K562 (cell line): Measurements from ENCODE around the gene CDK5RAP3. TPM values are rescaled to one million over a fixed set of nuclear protein-coding genes. Genes with fewer than 3 reads are reported as not detected.
A peak's percentile ranks its signal among the peaks of the same experiment; 100 is the strongest.

Source experiments
- GTF2E2 ChIP-seq: fragments of 200-800 bp; sonication (Bioruptor generic); IDR thresholded peaks from 2 replicates; pipeline ENCODE4 v1.6.1; 2016; ENCODE audit warnings: missing genetic modification characterization, missing compliant biosample characterization
- MAFK ChIP-seq: IDR thresholded peaks from 2 replicates; pipeline ENCODE4 v1.6.1; 2011; ENCODE audit warnings: low read length, improper control_type of control experiment
- PHB2 ChIP-seq: fragments of 450-650 bp; IDR thresholded peaks from 2 replicates; pipeline ENCODE4 v1.6.1; 2017; ENCODE audit warnings: low read depth
- RFX7 ChIP-seq: fragments of 250-450 bp; sonication (Bioruptor Pico); IDR thresholded peaks from 2 replicates; pipeline ENCODE4 v1.5.1; 2021; ENCODE audit warnings: mild to moderate bottlenecking
- SMAD2 ChIP-seq: fragments of 150-350 bp; IDR thresholded peaks from 2 replicates; pipeline ENCODE4 v1.6.1; 2014; ENCODE audit warnings: low read depth, mild to moderate bottlenecking, low read length
- ZBTB1 ChIP-seq: sonication (generic); formaldehyde crosslinking; IDR thresholded peaks from 2 replicates; pipeline ENCODE4 v1.8.1; 2023; ENCODE audit warnings: missing genetic modification reagents, low read depth, mild to moderate bottlenecking, borderline replicate concordance
- ZNF785 ChIP-seq: fragments of 250-450 bp; sonication (Bioruptor Pico); IDR thresholded peaks from 2 replicates; pipeline ENCODE4 v1.4.0; 2020; ENCODE audit warnings: mild to moderate bottlenecking
- polyA plus RNA-seq, 8 experiments: library from polyadenylated mRNA; depleted of rRNA in 4 of 8; stranded (reverse) in 5 of 8; unstranded in 3 of 8; fragments of >200 nt; fragmentation: Nextera tagmentation in 2 of 8; fragmentation: Illumina TruSeq in 1 of 8; extraction: Ambion mirVana in 2 of 8; extraction: Trizol in 1 of 8; gene quantifications; 2 replicates each; pipeline versions ENCODE4 v1.2.1 to v1.2.3, GENCODE V29; 2011 to 2014; ENCODE audit warnings: inconsistent platforms in 1 of 8, missing spikeins in 1 of 8
- total RNA-seq, 7 experiments: library from RNA; depleted of rRNA in 6 of 7; stranded (reverse); fragments of >200 nt in 6 of 7; fragmentation: Illumina TruSeq in 2 of 7; extraction: Trizol in 2 of 7; gene quantifications; 2 replicates each; pipeline versions ENCODE4 v1.2.1 to v1.2.3, GENCODE V29; 2011 to 2021; ENCODE audit warnings: low replicate concordance in 1 of 7
- TF ChIP-seq, protein P1 (sequence below): fragments of 250-450 bp; sonication (Bioruptor Pico); IDR thresholded peaks from 2 replicates; pipeline ENCODE4 v1.4.0; 2020; ENCODE audit warnings: mild to moderate bottlenecking, moderate library complexity
- TF ChIP-seq, protein P2 (sequence below): fragments of 250-450 bp; sonication (Bioruptor Pico); IDR thresholded peaks from 2 replicates; pipeline ENCODE4 v1.4.0; 2020

Gene CDK5RAP3
- total and polyA plus RNA-seq, 9 of the 15 experiments (the other 6 are each of a cell fraction or from before 2014, with no cell fraction given) = 44.2 to 202 (median 91.5) TPM

- TF ChIP-seq SMAD2 (no peak), PHB2 (no peak), GTF2E2 (tag) (no peak), RFX7 (CRISPR knock-in tag) (no peak), ZBTB1 (CRISPR knock-in tag) (no peak), MAFK (0 out of 2 replicates have a peak, but pooled peaks have one; percentile 27), ZNF785 (CRISPR knock-in tag) (no peak)
- TF ChIP-seq, protein P1, sequence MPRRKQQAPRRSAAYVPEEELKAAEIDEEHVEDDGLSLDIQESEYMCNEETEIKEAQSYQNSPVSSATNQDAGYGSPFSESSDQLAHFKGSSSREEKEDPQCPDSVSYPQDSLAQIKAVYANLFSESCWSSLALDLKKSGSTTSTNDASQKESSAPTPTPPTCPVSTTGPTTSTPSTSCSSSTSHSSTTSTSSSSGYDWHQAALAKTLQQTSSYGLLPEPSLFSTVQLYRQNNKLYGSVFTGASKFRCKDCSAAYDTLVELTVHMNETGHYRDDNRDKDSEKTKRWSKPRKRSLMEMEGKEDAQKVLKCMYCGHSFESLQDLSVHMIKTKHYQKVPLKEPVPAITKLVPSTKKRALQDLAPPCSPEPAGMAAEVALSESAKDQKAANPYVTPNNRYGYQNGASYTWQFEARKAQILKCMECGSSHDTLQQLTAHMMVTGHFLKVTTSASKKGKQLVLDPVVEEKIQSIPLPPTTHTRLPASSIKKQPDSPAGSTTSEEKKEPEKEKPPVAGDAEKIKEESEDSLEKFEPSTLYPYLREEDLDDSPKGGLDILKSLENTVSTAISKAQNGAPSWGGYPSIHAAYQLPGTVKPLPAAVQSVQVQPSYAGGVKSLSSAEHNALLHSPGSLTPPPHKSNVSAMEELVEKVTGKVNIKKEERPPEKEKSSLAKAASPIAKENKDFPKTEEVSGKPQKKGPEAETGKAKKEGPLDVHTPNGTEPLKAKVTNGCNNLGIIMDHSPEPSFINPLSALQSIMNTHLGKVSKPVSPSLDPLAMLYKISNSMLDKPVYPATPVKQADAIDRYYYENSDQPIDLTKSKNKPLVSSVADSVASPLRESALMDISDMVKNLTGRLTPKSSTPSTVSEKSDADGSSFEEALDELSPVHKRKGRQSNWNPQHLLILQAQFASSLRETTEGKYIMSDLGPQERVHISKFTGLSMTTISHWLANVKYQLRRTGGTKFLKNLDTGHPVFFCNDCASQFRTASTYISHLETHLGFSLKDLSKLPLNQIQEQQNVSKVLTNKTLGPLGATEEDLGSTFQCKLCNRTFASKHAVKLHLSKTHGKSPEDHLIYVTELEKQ (CRISPR knock-in tag) = no peak
- TF ChIP-seq, protein P2, sequence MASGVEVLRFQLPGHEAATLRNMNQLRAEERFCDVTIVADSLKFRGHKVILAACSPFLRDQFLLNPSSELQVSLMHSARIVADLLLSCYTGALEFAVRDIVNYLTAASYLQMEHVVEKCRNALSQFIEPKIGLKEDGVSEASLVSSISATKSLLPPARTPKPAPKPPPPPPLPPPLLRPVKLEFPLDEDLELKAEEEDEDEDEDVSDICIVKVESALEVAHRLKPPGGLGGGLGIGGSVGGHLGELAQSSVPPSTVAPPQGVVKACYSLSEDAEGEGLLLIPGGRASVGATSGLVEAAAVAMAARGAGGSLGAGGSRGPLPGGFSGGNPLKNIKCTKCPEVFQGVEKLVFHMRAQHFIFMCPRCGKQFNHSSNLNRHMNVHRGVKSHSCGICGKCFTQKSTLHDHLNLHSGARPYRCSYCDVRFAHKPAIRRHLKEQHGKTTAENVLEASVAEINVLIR (CRISPR knock-in tag) = no peak
Observed at GRCh38 chr17:48025040-48025903, 54.4 kb downstream of the CDK5RAP3 start (continued).
